ENCODE measurements around the gene BRMS1.

The BRMS1 gene

GRCh38 chr11:66340596-66341501, 4.1 kb downstream of the BRMS1 start:
- H3K27me3 ChIP-seq (replicated peaks; ENCODE audit: control insufficient read depth, insufficient read depth, low read length), result no peaks in the 10 kb centered on the region
- peaks cover 36% of the 10 kb centered on the region for H3K36me3 ChIP-seq (ENCODE audit: control insufficient read depth, insufficient read depth, low read length)
- TF ChIP-seq CTCF (IDR thresholded peaks at IDR 0.05; ENCODE audit: insufficient read depth, low read length, poor library complexity, severe bottlenecking), result no peak
- H3K4me3 ChIP-seq (replicated peaks; ENCODE audit: low read depth, low read length), result no peak overlapping the region
- no peak for DNase-seq (ENCODE audit: extremely low read depth, insufficient read length)

GRCh38 chr11:66339686-66340483, 5.0 kb downstream of the BRMS1 start:
- Histone ChIP-seq H3K4me3 (replicated peaks; ENCODE audit: low read depth, low read length) (no peak overlapping the region), H3K36me3 (ENCODE audit: control insufficient read depth, insufficient read depth, low read length) (peaks cover 36% of the 10 kb centered on the region), H3K27me3 (replicated peaks; ENCODE audit: control insufficient read depth, insufficient read depth, low read length) (no peaks in the 10 kb centered on the region)
- no peak for DNase-seq (ENCODE audit: extremely low read depth, insufficient read length)
- no peak for TF ChIP-seq CTCF (IDR thresholded peaks at IDR 0.05; ENCODE audit: insufficient read depth, low read length, poor library complexity, severe bottlenecking)

GRCh38 chr11:66339162-66339675, 5.7 kb downstream of the BRMS1 start:
- TF ChIP-seq CTCF (IDR thresholded peaks at IDR 0.05; ENCODE audit: insufficient read depth, low read length, poor library complexity, severe bottlenecking), result no peak
- Histone ChIP-seq H3K27me3 (replicated peaks; ENCODE audit: control insufficient read depth, insufficient read depth, low read length) (no peaks in the 10 kb centered on the region), H3K4me3 (replicated peaks; ENCODE audit: low read depth, low read length) (no peak overlapping the region), H3K36me3 (ENCODE audit: control insufficient read depth, insufficient read depth, low read length) (peaks cover 36% of the 10 kb centered on the region)
- no peak for DNase-seq (ENCODE audit: extremely low read depth, insufficient read length)

GRCh38 chr11:66338276-66339161, 6.4 kb downstream of the BRMS1 start:
- no peak for DNase-seq (ENCODE audit: extremely low read depth, insufficient read length)
- no peak for TF ChIP-seq CTCF (IDR thresholded peaks at IDR 0.05; ENCODE audit: insufficient read depth, low read length, poor library complexity, severe bottlenecking)
- Histone ChIP-seq H3K36me3 (ENCODE audit: control insufficient read depth, insufficient read depth, low read length) (peaks cover 36% of the 10 kb centered on the region), H3K4me3 (replicated peaks; ENCODE audit: low read depth, low read length) (no peak overlapping the region), H3K27me3 (replicated peaks; ENCODE audit: control insufficient read depth, insufficient read depth, low read length) (no peaks in the 10 kb centered on the region)
